GM23338 (cell line): ENCODE data around the gene GRAMD1A.

Experiments used
- CTCF ChIP-seq, 2 experiments: fragments of 200-600 bp in 1 of 2; sonication (generic) in 1 of 2; conservative IDR thresholded peaks; 2 replicates each; pipeline versions ENCODE4 v1.5.1 to v1.6.1; 2016 to 2017; ENCODE audit warnings: antibody characterized with exemption in 2 of 2, low read depth in 2 of 2, mild to moderate bottlenecking in 2 of 2, moderate library complexity in 1 of 2
- EZH2 ChIP-seq: fragments of 200-600 bp; sonication (generic); IDR thresholded peaks from one replicate; pipeline ENCODE4 v1.8.0; 2017; ENCODE audit warnings: antibody characterized with exemption, mild to moderate bottlenecking, low read depth; ENCODE audit not compliant: unreplicated experiment
- EZH2phosphoT487 ChIP-seq: fragments of 200-600 bp; sonication (generic); IDR thresholded peaks from one replicate; pipeline ENCODE4 v1.8.1; 2018; ENCODE audit warnings: antibody characterized with exemption; ENCODE audit not compliant: unreplicated experiment
- JUNB ChIP-seq: IDR thresholded peaks from one replicate; pipeline ENCODE4 v1.6.1; 2016; ENCODE audit warnings: antibody characterized with exemption; ENCODE audit not compliant: unreplicated experiment
- POLR2AphosphoS5 ChIP-seq: IDR thresholded peaks from 2 replicates; pipeline ENCODE4 v1.6.1; 2016; ENCODE audit warnings: antibody characterized with exemption, low read depth
- REST ChIP-seq: IDR thresholded peaks from one replicate; pipeline ENCODE4 v1.6.1; 2018; ENCODE audit warnings: antibody characterized with exemption; ENCODE audit not compliant: unreplicated experiment
- ZNF114 ChIP-seq: fragments of 250-450 bp; sonication (Bioruptor Pico); IDR thresholded peaks from 2 replicates; pipeline ENCODE4 v1.5.0; 2020; ENCODE audit warnings: mild to moderate bottlenecking, moderate library complexity

GRCh38 chr19:35008891-35009341, 8.8 kb downstream of the GRAMD1A start:
- TF ChIP-seq CTCF (conservative IDR thresholded peaks at IDR 0.05; ENCODE audit: low read depth in 2 of 2) = no peak
- TF ChIP-seq EZH2 = no peak
- no peak for TF ChIP-seq POLR2AphosphoS5
- no peak for TF ChIP-seq JUNB
- TF ChIP-seq EZH2phosphoT487 = no peak
- TF ChIP-seq ZNF114 (CRISPR knock-in tag) = no peak
- TF ChIP-seq REST = no peak
